ENCODE measurements around the gene MEI1. TPM values are rescaled to one million over a fixed set of nuclear protein-coding genes. Genes with fewer than 3 reads are reported as not detected.

MEI1 gene
- total RNA-seq, 1 experiment from 2014 or later = 0.18 TPM

GRCh38 chr22:41830174-41830573, 130.9 kb downstream of the MEI1 start:
- DNase-seq (ENCODE audit: low read depth, low spot score) = no peak
- Histone ChIP-seq H3K27me3 (ENCODE audit: control insufficient read depth, insufficient read depth, low read length) (no peaks in the 10 kb centered on the region), H3K4me3 (ENCODE audit: low read depth in 2 of 2, low read length in 2 of 2) (no peak overlapping the region), H3K4me1 (ENCODE audit: control insufficient read depth, insufficient read depth, low read length) (peaks cover 17% of the 10 kb centered on the region), H3K9me3 (ENCODE audit: control insufficient read depth, insufficient read depth, low read depth, low read length) (no peaks in the 10 kb centered on the region), H3K27ac (ENCODE audit: low read length) (no peak overlapping the region), H3K36me3 (ENCODE audit: control insufficient read depth, insufficient read depth, low read length) (peaks cover 2% of the 10 kb centered on the region; the same call in 1 of the 2 replicates)
- intact Hi-C loops (cut with micrococcal nuclease; ENCODE audit: unreplicated experiment) (no loop called here), in situ Hi-C loops (cut with HindIII; ENCODE audit: low pct_unique_long_range_greater_than_20kb, low sequenced_read_pairs) (no loop called here)
- ChIA-PET CTCF (no interaction called here), POLR2A (no interaction called here)
- no peak for TF ChIP-seq TCF7L2 (IDR thresholded peaks at IDR 0.05; ENCODE audit: low read depth, low read length)
- TF ChIP-seq SIN3A (IDR thresholded peaks at IDR 0.05; ENCODE audit: borderline replicate concordance, insufficient read depth, low read depth, low read length) = no peak
- no peak for ATAC-seq
- no TSS peak for BruUV-seq (replicated peaks)

DNA sequence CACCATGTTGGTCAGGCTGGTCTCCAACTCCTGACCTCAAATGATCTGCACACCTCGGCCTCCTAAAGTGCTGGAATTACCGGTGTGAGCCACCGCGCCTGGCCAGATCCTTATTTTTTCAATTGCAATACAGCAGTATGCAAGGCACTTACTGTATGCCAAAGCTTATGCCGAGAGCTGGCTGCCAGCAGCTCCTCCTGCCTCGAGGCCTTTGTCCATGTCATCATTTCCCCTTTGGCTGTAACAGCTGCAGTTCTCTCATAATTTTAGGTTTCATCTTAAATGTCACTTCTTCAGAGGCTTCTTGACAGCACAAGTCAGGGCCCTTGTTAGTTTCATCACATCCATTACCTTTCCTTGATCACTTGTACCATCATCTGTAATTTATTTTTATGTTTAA, 132.1 kb downstream of the MEI1 start:
- DNase-seq (ENCODE audit: low read depth, low spot score) (no peak), ATAC-seq (no peak)
- Histone ChIP-seq H3K36me3 (ENCODE audit: control insufficient read depth, insufficient read depth, low read length) (peaks cover 4% of the 10 kb centered on the region; the same call in 1 of the 2 replicates), H3K9me3 (ENCODE audit: control insufficient read depth, insufficient read depth, low read depth, low read length) (no peaks in the 10 kb centered on the region), H3K27me3 (ENCODE audit: control insufficient read depth, insufficient read depth, low read length) (no peaks in the 10 kb centered on the region), H3K4me1 (ENCODE audit: control insufficient read depth, insufficient read depth, low read length) (peaks cover 17% of the 10 kb centered on the region), H3K4me3 (ENCODE audit: low read depth in 2 of 2, low read length in 2 of 2) (no peak overlapping the region), H3K27ac (ENCODE audit: low read length) (peak overlapping the region; percentile 96)
- intact Hi-C loops (cut with micrococcal nuclease; ENCODE audit: unreplicated experiment) (no loop called here), in situ Hi-C loops (cut with HindIII; ENCODE audit: low pct_unique_long_range_greater_than_20kb, low sequenced_read_pairs) (no loop called here)
- POLR2A ChIA-PET = no interaction called here
- TF ChIP-seq, protein P1, sequence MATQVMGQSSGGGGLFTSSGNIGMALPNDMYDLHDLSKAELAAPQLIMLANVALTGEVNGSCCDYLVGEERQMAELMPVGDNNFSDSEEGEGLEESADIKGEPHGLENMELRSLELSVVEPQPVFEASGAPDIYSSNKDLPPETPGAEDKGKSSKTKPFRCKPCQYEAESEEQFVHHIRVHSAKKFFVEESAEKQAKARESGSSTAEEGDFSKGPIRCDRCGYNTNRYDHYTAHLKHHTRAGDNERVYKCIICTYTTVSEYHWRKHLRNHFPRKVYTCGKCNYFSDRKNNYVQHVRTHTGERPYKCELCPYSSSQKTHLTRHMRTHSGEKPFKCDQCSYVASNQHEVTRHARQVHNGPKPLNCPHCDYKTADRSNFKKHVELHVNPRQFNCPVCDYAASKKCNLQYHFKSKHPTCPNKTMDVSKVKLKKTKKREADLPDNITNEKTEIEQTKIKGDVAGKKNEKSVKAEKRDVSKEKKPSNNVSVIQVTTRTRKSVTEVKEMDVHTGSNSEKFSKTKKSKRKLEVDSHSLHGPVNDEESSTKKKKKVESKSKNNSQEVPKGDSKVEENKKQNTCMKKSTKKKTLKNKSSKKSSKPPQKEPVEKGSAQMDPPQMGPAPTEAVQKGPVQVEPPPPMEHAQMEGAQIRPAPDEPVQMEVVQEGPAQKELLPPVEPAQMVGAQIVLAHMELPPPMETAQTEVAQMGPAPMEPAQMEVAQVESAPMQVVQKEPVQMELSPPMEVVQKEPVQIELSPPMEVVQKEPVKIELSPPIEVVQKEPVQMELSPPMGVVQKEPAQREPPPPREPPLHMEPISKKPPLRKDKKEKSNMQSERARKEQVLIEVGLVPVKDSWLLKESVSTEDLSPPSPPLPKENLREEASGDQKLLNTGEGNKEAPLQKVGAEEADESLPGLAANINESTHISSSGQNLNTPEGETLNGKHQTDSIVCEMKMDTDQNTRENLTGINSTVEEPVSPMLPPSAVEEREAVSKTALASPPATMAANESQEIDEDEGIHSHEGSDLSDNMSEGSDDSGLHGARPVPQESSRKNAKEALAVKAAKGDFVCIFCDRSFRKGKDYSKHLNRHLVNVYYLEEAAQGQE (IDR thresholded peaks at IDR 0.05; ENCODE audit: insufficient read depth in 1 of 2, low read depth in 2 of 2, low read length in 1 of 2) = no peak
- CTCF ChIA-PET = interaction anchor here (0.7 kb wide), 1 partner anchor 85 kb away, joined by 3 read pairs; no protein-coding TSS in a partner anchor
- no TSS peak for BruUV-seq (replicated peaks)

GRCh38 chr22:41831828-41832552, 132.7 kb downstream of the MEI1 start:
- BruUV-seq (replicated peaks) = TSS peak; percentile 95
- DNase-seq (ENCODE audit: low read depth, low spot score) (no peak), ATAC-seq (no peak)
- no peaks in the 10 kb centered on the region for H3K9me3 ChIP-seq (ENCODE audit: control insufficient read depth, insufficient read depth, low read depth, low read length)
- H3K36me3 ChIP-seq (ENCODE audit: control insufficient read depth, insufficient read depth, low read length) = peaks cover 4% of the 10 kb centered on the region; the same call in 1 of the 2 replicates
- ChIA-PET CTCF (interaction anchor here (0.5 to 1.0 kb wide), 3 partner anchors 10 to 147 kb away, joined by 3 to 8 read pairs (median 4); no protein-coding TSS in a partner anchor), POLR2A (no interaction called here)
- H3K27ac ChIP-seq (ENCODE audit: low read length) = peak overlapping the region; percentile 96
- intact Hi-C loops (cut with micrococcal nuclease; ENCODE audit: unreplicated experiment) (no loop called here), in situ Hi-C loops (cut with HindIII; ENCODE audit: low pct_unique_long_range_greater_than_20kb, low sequenced_read_pairs) (no loop called here)
- no peaks in the 10 kb centered on the region for H3K27me3 ChIP-seq (ENCODE audit: control insufficient read depth, insufficient read depth, low read length)
- TF ChIP-seq TCF7L2 (IDR thresholded peaks at IDR 0.05; ENCODE audit: low read depth, low read length) (no peak), POLR2AphosphoS5 (IDR thresholded peaks at IDR 0.05; ENCODE audit: low read depth, low read length) (no peak), SIN3A (IDR thresholded peaks at IDR 0.05; ENCODE audit: borderline replicate concordance, insufficient read depth, low read depth, low read length) (no peak), CTCF (IDR thresholded peaks at IDR 0.05) (no peak)
- TF ChIP-seq, protein P1 (IDR thresholded peaks at IDR 0.05; ENCODE audit: insufficient read depth in 1 of 2, low read depth in 2 of 2, low read length in 1 of 2) = no peak
- H3K4me1 ChIP-seq (ENCODE audit: control insufficient read depth, insufficient read depth, low read length) = peaks cover 17% of the 10 kb centered on the region
- peak overlapping the region; percentile 51 to 68 for H3K4me3 ChIP-seq (ENCODE audit: low read depth in 2 of 2, low read length in 2 of 2)

Data from Panc1 (cell line).